SH-SY5Y (cell line): ENCODE measurements around the gene SF3B6.

Experiments used
- GATA2 ChIP-seq: IDR thresholded peaks from 2 replicates; pipeline ENCODE4 v1.6.1; 2011; ENCODE audit warnings: mild to moderate bottlenecking, low read depth, low read length
- GATA3 ChIP-seq: IDR thresholded peaks from 2 replicates; pipeline ENCODE4 v1.6.1; 2011; ENCODE audit warnings: low read depth, mild to moderate bottlenecking, low read length, moderate library complexity

GRCh38 chr2:24107336-24107735 is 31.2 kb upstream of the SF3B6 start:
- TF ChIP-seq GATA3 (no peak), GATA2 (no peak)
